Cardiac muscle cell (in vitro differentiated cells and primary cell): ENCODE data around the gene STXBP5. TPM values are rescaled to one million over a fixed set of nuclear protein-coding genes. Genes with fewer than 3 reads are reported as not detected.

ENCODE experiments used
- DNase-seq, 2 donors: peaks; one replicate each; pipeline versions ENCODE4 v3.0.0 to v3.0.0-alpha.2; 2010 to 2017; ENCODE audit warnings: low read depth in 1 of 2, low spot score in 1 of 2
- H3K27ac ChIP-seq: fragments of 200-600 bp; sonication (generic); 2 replicates; pipeline ENCODE4 v1.5.1; 2016
- H3K27me3 ChIP-seq: fragments of 200-600 bp; sonication (generic); 2 replicates; pipeline ENCODE4 v1.6.0; 2016; ENCODE audit warnings: control low read depth
- H3K36me3 ChIP-seq: fragments of 200-600 bp; sonication (generic); 2 replicates; pipeline ENCODE4 v1.5.1; 2016; ENCODE audit warnings: control low read depth
- H3K4me1 ChIP-seq: fragments of 200-600 bp; sonication (generic); 2 replicates; pipeline ENCODE4 v1.8.1; 2017; ENCODE audit warnings: low read depth, mild to moderate bottlenecking, mixed run types
- H3K4me3 ChIP-seq: fragments of 200-600 bp; sonication (generic); 2 replicates; pipeline ENCODE4 v1.5.1; 2016; ENCODE audit warnings: mild to moderate bottlenecking
- H3K9me3 ChIP-seq: fragments of 200-600 bp; sonication (generic); 2 replicates; pipeline ENCODE4 v1.5.1; 2017; ENCODE audit warnings: low read depth, mild to moderate bottlenecking, control low read depth
- CTCF ChIP-seq: IDR thresholded peaks from 2 replicates; pipeline ENCODE4 v1.5.1; 2012; ENCODE audit warnings: low read depth, mild to moderate bottlenecking, low read length
- polyA plus RNA-seq: library from polyadenylated mRNA; unstranded; fragments of >200 nt; fragmentation: Nextera tagmentation; extraction: Ambion mirVana; gene quantifications from 2 replicates; pipeline ENCODE4 v1.2.1, GENCODE V29; 2016
- total RNA-seq: library from RNA; depleted of rRNA; stranded (reverse); fragments of >200 nt; gene quantifications from 2 replicates; pipeline ENCODE4 v1.2.3, GENCODE V29; 2016

The STXBP5 gene
- total and polyA plus RNA-seq, 2 experiments from 2014 or later: 2.9 to 5.3 TPM

- DNase-seq: no peak
- Histone ChIP-seq H3K9me3 (no peaks in the 10 kb centered on the region), H3K36me3 (peaks cover 10% of the 10 kb centered on the region), H3K27ac (no peak overlapping the region), H3K4me3 (no peak overlapping the region), H3K27me3 (no peaks in the 10 kb centered on the region), H3K4me1 (no peaks in the 10 kb centered on the region)
- TF ChIP-seq CTCF: no peak
Observed at GRCh38 chr6:147283460-147283859, 79.2 kb downstream of the STXBP5 start.

GRCh38 chr6:147285087-147285855 is 81.1 kb downstream of the STXBP5 start:
- Histone ChIP-seq H3K36me3 (no peaks in the 10 kb centered on the region), H3K27me3 (no peaks in the 10 kb centered on the region), H3K27ac (no peak overlapping the region), H3K9me3 (no peaks in the 10 kb centered on the region), H3K4me3 (no peak overlapping the region), H3K4me1 (no peaks in the 10 kb centered on the region)
- peak; percentile 50 to 68 for DNase-seq
- peak; percentile 47 for TF ChIP-seq CTCF

- Histone ChIP-seq H3K36me3 (no peaks in the 10 kb centered on the region), H3K4me1 (no peaks in the 10 kb centered on the region), H3K27ac (no peak overlapping the region), H3K4me3 (no peak overlapping the region), H3K9me3 (no peaks in the 10 kb centered on the region), H3K27me3 (no peaks in the 10 kb centered on the region)
- no peak for TF ChIP-seq CTCF
- DNase-seq: peak in 1 of 2 donors; percentile 67
Observed at GRCh38 chr6:147287869-147288271, 83.7 kb downstream of the STXBP5 start.

- no peak for TF ChIP-seq CTCF
- H3K27ac ChIP-seq: no peak overlapping the region
- H3K4me3 ChIP-seq: no peak overlapping the region
- no peak for DNase-seq
- no peaks in the 10 kb centered on the region for H3K9me3 ChIP-seq
- no peaks in the 10 kb centered on the region for H3K36me3 ChIP-seq
- H3K4me1 ChIP-seq: no peaks in the 10 kb centered on the region
- no peaks in the 10 kb centered on the region for H3K27me3 ChIP-seq
Observed at GRCh38 chr6:147297124-147297523, 92.9 kb downstream of the STXBP5 start.

- no peak for TF ChIP-seq CTCF
- H3K27me3 ChIP-seq: no peaks in the 10 kb centered on the region
- no peaks in the 10 kb centered on the region for H3K4me1 ChIP-seq
- DNase-seq: no peak
- H3K27ac ChIP-seq: no peak overlapping the region
- no peak overlapping the region for H3K4me3 ChIP-seq
- no peaks in the 10 kb centered on the region for H3K9me3 ChIP-seq
- no peaks in the 10 kb centered on the region for H3K36me3 ChIP-seq
Observed at GRCh38 chr6:147297663-147298316, 93.6 kb downstream of the STXBP5 start.
